Measurements from ENCODE around the gene CCDC9B. TPM values are rescaled to one million over a fixed set of nuclear protein-coding genes. Genes with fewer than 3 reads are reported as not detected.

Gene CCDC9B
- polyA plus RNA-seq, 1 of the 3 experiments (the other 2 are of a cell fraction), result 13.7 TPM

DNA sequence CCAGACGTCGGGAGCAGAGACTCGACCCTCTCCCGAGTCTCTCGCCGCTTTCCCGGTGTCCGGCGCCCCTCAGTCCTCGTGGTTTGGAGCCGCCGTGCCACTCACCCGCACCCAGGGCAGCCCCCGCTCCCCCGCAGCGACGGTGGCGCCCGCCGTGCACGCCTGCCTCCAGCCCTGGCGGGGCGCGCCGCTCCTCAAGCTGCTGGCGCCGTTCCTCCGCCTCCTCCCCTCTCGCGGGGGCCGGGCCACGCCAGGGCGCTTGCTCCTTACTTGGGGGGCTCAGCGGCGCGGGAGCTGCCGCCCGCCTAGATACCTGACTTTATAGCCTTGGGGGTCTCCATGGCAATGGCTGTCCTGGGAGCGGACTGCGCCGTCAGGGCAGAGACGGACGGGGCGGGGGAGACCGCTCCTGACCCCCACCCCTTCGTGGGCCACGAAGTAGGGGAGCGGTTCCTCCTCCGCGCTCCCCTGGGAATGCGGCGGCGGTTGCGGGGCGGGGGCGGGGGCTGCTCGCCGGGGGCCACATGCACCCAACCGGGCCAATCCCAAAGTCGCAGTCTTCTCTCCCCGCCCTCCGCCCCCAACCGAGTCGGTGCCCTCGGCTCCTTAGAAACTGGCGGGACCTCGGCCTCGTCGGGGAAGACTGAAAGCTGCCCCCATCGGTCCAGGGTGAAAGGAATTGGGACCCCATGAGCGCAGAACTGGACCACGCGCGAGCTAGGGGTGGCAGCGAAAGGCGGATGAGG is 57.7 kb downstream of the CCDC9B start, which contains the start of gene ANKRD63:
ANKRD63 (minus strand) TSS at position 196 of the 746 bp plus-strand sequence. CDS start 478 bp downstream, outside the sequence.
- Histone ChIP-seq H3K4me1 (ENCODE audit: control insufficient read depth in 1 of 2, insufficient read depth in 2 of 2, low read depth in 1 of 2, low read length in 1 of 2) (peaks cover 6 to 22% of the 10 kb centered on the region in 2 experiments; a peak in 3 of 4 replicates), H3K27me3 (ENCODE audit: insufficient read depth) (peaks cover 18% of the 10 kb centered on the region), H3K4me2 (peak within 1 kb of the TSS; percentile 84), H3K4me3 (ENCODE audit: low read depth in 2 of 2, low read length in 1 of 2) (peak within 1 kb of the TSS; percentile 46; a peak in 3 of 4 replicates), H3F3A (replicated peaks; ENCODE audit: insufficient read depth) (peaks cover 13% of the 10 kb centered on the region), H4K20me1 (ENCODE audit: insufficient read depth) (no peaks in the 10 kb centered on the region), H3K27ac (ENCODE audit: low read depth in 2 of 2, low read length in 1 of 2) (no peak within 1 kb of the TSS), H2AFZ (ENCODE audit: low read depth) (peak within 1 kb of the TSS; percentile 51), H3K9me2 (no peaks in the 10 kb centered on the region), H3K9ac (no peak within 1 kb of the TSS), H3K9me3 (no peaks in the 10 kb centered on the region), H3K79me2 (ENCODE audit: insufficient read depth) (no peaks in the 10 kb centered on the region), H3K36me3 (replicated peaks in 1 of 2; ENCODE audit: control insufficient read depth in 1 of 2, insufficient read depth in 2 of 2, low read length in 1 of 2) (no peaks in the 10 kb centered on the region)
- TF ChIP-seq, protein P1, sequence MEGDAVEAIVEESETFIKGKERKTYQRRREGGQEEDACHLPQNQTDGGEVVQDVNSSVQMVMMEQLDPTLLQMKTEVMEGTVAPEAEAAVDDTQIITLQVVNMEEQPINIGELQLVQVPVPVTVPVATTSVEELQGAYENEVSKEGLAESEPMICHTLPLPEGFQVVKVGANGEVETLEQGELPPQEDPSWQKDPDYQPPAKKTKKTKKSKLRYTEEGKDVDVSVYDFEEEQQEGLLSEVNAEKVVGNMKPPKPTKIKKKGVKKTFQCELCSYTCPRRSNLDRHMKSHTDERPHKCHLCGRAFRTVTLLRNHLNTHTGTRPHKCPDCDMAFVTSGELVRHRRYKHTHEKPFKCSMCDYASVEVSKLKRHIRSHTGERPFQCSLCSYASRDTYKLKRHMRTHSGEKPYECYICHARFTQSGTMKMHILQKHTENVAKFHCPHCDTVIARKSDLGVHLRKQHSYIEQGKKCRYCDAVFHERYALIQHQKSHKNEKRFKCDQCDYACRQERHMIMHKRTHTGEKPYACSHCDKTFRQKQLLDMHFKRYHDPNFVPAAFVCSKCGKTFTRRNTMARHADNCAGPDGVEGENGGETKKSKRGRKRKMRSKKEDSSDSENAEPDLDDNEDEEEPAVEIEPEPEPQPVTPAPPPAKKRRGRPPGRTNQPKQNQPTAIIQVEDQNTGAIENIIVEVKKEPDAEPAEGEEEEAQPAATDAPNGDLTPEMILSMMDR (IDR thresholded peaks at IDR 0.05), result no peak
- TF ChIP-seq, protein P2, sequence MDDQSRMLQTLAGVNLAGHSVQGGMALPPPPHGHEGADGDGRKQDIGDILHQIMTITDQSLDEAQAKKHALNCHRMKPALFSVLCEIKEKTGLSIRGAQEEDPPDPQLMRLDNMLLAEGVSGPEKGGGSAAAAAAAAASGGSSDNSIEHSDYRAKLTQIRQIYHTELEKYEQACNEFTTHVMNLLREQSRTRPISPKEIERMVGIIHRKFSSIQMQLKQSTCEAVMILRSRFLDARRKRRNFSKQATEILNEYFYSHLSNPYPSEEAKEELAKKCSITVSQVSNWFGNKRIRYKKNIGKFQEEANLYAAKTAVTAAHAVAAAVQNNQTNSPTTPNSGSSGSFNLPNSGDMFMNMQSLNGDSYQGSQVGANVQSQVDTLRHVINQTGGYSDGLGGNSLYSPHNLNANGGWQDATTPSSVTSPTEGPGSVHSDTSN (IDR thresholded peaks at IDR 0.05), result no peak
- TF ChIP-seq NRF1 (IDR thresholded peaks at IDR 0.05; ENCODE audit: low read depth, low read length) (no peak), POLR2AphosphoS5 (IDR thresholded peaks at IDR 0.05; ENCODE audit: low read depth, low read length) (no peak), FOXM1 (IDR thresholded peaks at IDR 0.05; ENCODE audit: low read depth) (no peak), EP300 (IDR thresholded peaks at IDR 0.05; ENCODE audit: borderline replicate concordance in 1 of 2, low read depth in 1 of 2, low read length in 1 of 2) (no peak), SMC3 (IDR thresholded peaks at IDR 0.05; ENCODE audit: low read depth, low read length) (no peak), GATA2 (CRISPR knock-in tag; IDR thresholded peaks at IDR 0.05) (no peak), TCF12 (IDR thresholded peaks at IDR 0.05) (no peak), FOXJ3 (CRISPR knock-in tag; IDR thresholded peaks at IDR 0.05) (no peak), TAF1 (IDR thresholded peaks at IDR 0.05; ENCODE audit: borderline replicate concordance, low read depth, low read length) (no peak), YY1 (IDR thresholded peaks at IDR 0.05; ENCODE audit: low read depth) (no peak), MXI1 (IDR thresholded peaks at IDR 0.05; ENCODE audit: low read depth, low read length) (no peak), ELF1 (IDR thresholded peaks at IDR 0.05) (no peak), CHD2 (IDR thresholded peaks at IDR 0.05; ENCODE audit: low read length, partially characterized antibody) (no peak), RCOR1 (IDR thresholded peaks at IDR 0.05; ENCODE audit: low read length) (no peak), RXRA (IDR thresholded peaks at IDR 0.05; ENCODE audit: borderline replicate concordance, low read depth) (no peak)
- TF ChIP-seq, protein P3, sequence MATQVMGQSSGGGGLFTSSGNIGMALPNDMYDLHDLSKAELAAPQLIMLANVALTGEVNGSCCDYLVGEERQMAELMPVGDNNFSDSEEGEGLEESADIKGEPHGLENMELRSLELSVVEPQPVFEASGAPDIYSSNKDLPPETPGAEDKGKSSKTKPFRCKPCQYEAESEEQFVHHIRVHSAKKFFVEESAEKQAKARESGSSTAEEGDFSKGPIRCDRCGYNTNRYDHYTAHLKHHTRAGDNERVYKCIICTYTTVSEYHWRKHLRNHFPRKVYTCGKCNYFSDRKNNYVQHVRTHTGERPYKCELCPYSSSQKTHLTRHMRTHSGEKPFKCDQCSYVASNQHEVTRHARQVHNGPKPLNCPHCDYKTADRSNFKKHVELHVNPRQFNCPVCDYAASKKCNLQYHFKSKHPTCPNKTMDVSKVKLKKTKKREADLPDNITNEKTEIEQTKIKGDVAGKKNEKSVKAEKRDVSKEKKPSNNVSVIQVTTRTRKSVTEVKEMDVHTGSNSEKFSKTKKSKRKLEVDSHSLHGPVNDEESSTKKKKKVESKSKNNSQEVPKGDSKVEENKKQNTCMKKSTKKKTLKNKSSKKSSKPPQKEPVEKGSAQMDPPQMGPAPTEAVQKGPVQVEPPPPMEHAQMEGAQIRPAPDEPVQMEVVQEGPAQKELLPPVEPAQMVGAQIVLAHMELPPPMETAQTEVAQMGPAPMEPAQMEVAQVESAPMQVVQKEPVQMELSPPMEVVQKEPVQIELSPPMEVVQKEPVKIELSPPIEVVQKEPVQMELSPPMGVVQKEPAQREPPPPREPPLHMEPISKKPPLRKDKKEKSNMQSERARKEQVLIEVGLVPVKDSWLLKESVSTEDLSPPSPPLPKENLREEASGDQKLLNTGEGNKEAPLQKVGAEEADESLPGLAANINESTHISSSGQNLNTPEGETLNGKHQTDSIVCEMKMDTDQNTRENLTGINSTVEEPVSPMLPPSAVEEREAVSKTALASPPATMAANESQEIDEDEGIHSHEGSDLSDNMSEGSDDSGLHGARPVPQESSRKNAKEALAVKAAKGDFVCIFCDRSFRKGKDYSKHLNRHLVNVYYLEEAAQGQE (IDR thresholded peaks at IDR 0.05; ENCODE audit: low read depth, low read length), result no peak
- TF ChIP-seq, protein P4, sequence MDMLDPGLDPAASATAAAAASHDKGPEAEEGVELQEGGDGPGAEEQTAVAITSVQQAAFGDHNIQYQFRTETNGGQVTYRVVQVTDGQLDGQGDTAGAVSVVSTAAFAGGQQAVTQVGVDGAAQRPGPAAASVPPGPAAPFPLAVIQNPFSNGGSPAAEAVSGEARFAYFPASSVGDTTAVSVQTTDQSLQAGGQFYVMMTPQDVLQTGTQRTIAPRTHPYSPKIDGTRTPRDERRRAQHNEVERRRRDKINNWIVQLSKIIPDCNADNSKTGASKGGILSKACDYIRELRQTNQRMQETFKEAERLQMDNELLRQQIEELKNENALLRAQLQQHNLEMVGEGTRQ (IDR thresholded peaks at IDR 0.05; ENCODE audit: borderline replicate concordance, low read depth, low read length), result no peak
- TF ChIP-seq, protein P5, sequence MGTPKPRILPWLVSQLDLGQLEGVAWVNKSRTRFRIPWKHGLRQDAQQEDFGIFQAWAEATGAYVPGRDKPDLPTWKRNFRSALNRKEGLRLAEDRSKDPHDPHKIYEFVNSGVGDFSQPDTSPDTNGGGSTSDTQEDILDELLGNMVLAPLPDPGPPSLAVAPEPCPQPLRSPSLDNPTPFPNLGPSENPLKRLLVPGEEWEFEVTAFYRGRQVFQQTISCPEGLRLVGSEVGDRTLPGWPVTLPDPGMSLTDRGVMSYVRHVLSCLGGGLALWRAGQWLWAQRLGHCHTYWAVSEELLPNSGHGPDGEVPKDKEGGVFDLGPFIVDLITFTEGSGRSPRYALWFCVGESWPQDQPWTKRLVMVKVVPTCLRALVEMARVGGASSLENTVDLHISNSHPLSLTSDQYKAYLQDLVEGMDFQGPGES (IDR thresholded peaks at IDR 0.05; ENCODE audit: low read depth, low read length), result no peak
- ChIA-PET POLR2A (no interaction called here), CTCF (interaction anchor here (0.5 to 66.3 kb wide), 10 partner anchors 7 to 244 kb away, joined by 3 to 2194 read pairs (median 5); partner anchors contain the start of genes CCDC9B, DISP2, INAFM2 and IVD)
- peak; percentile 81 for DNase-seq
- 14% methylated on average over 46 of the region's 76 CpGs for WGBS (ENCODE audit: low lambda C conversion rate)

All from SK-N-SH (cell line).